HG03342 (cell line): Measurements from ENCODE around the gene SORCS2.

Experiments
- ATAC-seq: cut with Tn5 transposase; IDR thresholded peaks from one replicate; pipeline ENCODE4 v1.9.1; 2021; ENCODE audit warnings: mild to moderate bottlenecking, moderate library complexity; ENCODE audit not compliant: unreplicated experiment

Gene SORCS2

DNA sequence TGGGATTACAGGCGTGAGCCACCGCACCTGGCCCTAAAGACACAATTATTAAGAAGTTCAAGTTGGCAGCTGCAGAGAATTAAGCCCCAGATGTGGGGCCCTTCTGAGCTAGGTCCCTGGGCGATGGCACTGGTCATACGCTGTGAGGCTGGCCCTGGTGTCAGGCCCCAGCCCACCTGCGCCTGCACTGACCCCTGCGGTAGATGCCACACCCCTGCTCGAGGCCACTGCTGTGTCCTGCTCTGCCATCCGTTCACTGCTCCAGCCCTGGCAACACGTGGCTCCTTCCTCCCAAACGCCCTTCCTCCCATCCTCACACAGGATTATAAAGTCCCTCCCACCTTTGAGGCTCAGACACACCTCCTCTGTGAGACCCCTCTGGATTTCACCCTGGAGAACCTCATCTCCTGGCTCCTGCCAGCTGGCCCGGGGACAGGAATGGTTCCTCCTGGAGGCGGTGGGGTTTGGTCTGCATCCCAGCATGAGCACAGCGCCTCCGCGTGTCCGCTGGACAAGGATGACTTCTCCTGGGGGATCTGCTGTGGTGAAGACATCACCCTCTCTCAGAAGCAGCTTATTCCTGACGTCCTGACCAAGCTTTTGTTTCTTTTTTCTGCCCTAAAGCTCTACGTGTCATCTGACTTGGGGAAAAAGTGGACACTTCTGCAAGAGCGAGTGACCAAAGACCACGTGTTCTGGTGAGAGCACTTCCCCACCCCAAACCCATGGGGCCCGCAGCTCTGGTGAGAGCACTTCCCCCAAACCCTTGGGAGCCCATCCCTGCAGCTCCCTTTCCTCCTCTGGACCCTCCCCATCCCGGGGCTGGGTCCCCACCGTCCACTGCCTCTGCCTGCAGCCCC lies 461.4 kb downstream of the SORCS2 start:
- ATAC-seq: no peak

DNA sequence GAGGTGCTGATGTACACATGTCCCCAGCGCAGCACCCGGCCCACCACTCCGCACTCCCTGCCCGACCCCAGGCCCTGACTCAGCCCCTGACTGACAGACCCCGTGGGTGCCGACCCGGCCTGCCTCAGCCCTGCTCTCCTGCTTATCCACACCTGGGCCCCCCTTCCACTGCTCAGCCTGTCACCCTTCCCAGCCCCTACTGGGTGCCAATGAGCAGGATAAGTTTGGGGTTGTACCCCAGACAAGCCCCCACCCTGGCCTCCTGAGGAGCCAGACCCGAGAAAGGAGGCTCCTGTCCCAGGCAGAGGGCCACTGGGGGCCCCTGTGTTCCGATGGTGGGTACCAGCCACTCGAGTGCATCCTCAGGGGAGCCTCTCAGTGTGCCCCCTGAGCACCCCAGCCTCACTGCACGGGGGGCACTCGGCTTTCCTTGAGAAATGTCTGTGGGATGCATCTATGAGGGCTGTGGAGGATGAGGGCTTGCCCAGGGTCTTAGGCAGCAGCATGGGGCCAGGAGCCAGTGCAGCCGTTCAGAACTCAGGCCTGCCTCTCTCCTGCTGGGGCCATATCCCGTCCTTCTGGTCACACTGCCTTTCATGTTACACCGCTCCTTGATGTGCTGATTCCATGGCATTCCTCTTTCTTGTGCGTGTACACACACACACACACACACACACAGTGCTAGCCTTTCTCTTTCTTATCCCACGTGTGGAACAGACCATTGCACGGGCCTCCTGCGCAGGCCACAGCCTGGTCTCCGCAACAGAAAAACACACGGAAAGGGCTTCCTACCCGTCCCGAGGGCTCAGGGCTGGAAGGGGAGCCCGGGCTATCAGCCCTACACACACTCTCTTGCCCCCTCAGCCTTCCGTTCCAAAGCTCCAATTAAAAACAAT lies 462.5 kb downstream of the SORCS2 start:
- no peak for ATAC-seq

DNA sequence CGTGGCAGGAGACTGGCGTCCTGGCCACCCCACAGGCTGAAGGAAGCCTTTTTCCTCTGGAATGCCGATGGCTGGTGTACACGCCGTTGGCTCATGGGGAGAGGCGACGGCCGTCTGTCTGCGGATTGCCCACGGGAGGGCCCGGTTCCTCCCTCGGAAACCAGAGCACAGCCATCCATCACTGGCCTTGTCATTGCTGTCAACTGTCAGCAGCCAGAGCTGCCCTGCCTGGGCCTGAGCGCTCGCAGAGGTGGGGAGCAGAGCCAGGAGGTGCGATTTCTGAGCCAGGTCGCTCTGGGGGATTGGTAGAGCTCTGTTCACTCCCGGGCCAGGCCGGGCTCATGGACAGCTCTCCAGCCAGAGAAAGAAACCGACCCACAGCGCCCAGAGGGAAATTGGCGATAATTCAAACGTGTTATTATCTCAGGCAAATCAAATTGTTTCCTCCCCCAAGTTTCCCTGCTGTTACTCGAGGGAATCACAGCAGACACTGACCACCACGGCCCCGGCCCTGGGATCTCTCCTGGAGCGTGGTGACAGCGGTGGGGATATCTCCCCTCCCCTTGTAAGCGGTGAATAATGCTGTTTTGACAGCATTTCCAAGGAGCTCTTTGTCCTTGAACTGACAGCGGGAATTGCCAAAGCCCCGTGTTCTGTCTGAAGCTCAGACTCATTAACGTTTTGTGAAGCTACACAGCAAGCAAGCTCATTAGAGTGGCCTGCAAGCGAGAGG lies 463.3 kb downstream of the SORCS2 start:
- ATAC-seq: no peak

DNA sequence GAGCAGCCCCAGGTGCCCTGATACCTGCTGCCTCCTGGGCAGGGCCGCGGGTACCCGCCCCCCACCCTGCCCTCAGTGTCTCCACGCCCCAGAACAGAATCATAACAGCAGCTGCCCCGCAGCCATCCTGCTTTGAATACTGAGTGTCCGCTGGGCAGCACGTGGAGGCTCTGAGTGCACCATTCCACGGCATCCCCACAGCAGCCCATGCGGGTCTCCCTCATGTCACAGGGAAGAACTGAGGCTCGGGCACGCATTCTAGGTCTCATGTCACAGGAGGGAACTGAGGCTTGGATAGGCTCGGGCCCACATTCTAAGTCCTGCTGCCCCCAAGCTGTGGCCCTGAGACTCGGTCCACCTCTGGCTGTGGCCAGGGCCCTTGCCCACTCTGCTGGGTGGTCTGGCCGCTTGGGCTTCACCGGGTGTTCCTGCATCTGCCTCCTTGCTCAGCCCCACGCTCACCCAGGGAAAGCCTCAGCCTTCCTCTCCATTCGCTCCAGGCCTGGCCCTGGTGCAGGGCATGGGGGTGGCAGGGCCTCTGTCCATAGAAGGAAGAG lies 464.0 kb downstream of the SORCS2 start:
- ATAC-seq: no peak

DNA sequence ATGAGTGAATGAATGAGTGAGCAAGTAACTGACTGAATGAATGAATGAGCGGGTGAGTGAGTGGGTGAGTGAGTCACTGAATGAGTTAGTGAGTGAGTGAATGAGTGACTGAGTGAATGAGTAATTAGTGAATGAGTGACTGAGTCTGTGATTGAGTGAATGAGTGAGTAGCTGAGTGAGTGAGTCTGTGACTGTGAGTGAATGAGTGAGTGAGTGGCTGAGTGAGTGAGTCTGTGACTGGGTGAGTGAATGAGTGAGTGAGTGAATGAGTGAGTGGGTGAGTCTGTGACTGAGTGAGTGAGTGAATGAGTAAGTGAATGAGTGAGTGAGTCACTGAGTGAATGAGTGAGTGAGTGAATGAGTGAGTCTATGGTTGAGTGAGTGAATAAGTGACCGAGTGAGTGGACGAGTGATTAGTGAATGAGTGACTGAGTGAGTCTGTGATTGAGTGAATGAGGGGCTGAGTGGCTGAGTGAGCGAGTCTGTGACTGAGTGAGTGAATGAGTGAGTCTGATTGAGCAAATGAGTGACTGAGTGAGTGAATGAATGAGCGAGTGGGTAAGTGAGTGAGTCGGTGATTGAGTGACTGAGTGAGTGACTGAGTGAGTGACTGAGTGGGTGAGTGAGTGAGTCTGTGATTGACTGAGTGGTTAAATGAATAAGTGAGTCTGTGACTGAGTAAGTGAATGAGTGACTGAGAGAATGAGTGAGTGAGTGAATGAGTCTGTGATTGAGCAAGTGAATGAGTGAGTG lies 465.4 kb downstream of the SORCS2 start:
- ATAC-seq: no peak

DNA sequence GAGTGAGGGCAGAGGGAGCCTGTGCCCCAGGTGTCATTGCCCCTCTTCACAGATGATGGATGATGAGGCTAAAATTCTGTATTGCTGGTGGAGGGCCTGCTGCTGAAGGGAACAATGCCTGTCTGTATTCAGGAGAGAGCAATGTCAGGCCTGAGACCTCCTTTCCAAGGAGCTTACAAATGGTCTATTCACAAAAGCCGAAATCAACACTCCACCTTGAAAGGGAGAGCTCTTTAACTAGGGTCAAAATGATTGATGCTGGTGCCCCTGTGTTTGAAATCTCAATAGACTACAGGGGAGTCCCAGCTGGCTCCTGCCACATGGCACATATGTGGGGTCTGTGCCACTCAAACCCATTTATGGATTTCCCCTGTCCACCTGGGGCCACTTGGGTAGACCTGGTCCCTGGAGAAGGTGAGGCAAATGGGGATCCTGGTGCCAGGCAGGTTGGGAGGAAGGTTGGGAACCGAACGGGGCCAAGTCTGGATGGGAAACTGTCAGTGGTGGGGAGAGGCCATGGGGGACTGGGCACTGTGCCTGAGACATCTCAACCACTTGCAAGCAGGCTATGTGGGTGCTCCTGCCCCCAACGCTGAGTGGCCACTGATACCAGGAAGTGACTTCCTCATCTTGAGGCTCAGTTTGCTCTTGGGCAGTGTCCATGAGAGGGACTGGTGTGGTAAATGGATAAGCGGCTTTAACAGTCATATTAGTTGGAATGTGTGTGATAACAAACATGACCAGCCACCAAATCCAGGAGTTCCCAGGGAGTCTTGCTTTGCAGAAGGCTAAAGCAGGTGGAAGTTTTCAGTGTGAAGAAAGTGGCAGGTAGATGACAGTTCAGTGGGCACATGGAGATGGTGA lies 466.2 kb downstream of the SORCS2 start:
- ATAC-seq: no peak

DNA sequence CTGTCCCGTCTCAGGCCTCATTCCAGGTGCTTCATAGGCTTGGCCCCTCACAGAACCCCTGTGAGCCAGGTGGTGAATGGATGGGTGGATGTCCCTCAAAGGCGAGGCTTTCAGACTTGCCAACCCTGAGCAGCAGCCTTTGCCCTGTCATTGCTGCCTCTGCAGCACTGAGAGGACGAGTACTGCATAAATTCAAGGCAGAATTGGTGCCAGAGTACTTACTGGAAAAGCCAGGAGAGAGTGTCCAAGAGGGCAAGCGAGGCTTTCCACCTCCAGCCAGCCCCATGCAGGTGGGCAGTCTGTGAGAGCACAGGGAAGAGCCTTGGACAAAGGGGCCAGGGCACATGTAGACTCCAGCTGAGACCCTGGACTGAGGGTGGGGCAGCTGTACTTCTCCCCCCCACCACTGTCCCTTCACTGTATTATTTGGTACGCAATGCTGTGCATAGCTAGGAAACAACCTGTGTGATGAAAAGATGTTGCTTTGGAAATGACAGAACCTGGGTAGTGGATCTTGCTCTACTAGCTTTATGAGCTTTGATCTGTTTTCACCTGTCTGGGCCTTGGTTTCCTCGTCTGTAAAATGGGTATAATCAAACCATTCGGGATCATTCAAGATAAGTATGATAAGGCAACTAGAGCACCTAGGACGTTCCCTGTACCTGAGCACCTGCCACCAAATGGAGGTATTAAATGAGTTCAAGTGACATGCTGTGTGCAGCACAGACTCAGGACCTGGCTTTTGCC lies 467.3 kb downstream of the SORCS2 start:
- no peak for ATAC-seq

DNA sequence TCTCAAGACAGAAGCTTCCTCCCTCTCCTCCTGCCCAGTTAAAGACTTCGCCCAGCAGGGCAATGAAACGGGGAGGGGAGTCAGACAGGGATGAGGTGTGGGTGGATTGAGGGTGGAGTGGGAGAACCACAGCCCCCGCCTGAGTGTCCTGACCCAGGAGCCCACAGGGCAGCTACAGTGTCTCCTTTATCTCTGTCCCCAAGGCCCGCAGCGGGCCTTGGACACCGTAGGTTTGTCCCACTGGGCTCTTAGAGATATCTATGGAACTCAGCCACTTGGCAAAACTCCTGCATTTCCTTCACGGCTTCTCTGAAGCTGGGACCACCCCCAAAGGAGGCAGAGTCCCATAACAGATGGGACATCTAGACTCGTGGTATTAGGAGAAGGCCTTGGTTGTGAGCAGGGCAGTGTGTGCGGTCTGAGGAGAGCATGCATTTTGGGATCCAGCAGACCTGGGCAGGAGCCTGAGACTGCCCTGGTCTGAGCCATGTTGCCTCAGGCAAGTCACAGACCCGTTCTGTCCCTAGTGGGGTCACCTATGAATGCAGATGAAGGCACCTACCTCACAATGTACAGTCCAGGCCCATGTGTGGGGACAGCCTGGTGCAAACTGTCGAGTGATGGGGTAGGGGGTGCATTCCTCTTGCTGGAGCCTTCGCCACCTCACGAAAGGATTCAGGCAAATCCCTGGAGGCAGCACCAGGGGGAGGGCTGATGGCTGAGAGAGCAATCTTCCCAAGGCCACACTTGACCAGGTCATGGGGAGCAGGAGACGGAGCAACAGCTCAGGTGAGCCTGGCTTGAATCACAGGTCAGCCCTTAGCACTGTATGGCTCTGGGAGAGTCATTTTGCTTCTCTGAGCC lies 468.1 kb downstream of the SORCS2 start:
- no peak for ATAC-seq

DNA sequence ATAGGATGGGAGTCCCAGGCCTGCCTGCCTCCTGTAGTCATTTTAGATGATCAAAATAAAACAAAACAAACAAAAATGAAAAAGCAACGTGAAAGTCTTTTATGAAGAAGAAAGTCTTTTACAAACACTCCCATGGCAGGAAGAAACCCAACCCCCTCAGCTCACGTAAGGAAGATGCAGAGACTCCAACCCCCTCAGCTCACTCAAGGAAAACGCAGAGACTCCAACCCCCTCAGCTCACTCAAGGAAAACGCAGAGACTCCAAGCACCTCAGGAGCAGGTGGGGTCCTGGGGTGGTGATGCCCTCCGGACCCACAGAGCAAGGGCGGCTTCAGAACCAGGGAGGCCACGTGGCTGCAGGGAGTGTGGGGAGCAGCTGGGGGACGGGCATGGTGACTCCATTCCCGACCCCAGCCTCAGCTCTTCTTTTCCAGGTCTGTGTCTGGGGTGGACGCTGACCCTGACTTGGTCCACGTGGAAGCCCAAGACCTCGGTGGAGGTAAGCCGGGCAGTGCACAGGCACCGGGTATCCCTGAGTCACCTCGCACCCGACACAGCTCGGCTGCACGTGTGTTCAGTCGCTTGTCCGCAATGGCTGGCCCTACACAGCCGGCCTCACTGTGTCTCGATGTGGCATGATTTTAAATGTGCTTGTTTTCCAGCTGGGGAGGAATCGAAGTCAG lies 468.9 kb downstream of the SORCS2 start:
- ATAC-seq: no peak

DNA sequence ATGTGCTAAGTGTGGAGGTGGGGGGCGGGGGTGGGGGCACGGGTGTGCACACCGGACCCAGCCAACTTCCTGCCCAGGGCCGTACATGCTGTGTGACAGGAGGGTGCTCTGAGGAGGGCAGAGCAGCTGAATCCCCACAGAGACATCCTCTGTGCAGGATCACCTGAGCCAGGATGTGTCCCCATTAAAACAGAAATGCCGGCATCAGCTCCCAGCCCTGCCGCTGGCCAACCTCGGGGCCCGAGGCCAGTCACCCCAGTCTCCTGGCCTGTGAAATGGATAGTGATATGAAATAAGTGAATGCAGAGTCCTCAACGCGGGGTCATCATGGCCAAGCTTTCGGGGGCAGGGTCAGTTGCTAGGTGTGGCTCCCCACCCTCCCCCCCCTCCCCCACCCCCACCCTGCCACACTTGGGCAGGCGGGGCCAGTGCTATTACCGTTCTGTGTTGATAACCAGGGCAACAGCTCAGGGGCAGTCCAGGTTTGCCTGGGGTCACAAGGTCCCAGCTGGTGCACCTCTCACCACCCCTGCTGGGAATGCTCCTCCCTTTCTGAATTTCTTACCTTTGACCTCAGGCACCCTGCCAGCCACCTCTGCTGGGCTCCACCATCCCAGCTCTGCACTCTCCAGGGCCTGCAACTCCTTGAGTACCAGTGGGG lies 469.6 kb downstream of the SORCS2 start:
- ATAC-seq: no peak

DNA sequence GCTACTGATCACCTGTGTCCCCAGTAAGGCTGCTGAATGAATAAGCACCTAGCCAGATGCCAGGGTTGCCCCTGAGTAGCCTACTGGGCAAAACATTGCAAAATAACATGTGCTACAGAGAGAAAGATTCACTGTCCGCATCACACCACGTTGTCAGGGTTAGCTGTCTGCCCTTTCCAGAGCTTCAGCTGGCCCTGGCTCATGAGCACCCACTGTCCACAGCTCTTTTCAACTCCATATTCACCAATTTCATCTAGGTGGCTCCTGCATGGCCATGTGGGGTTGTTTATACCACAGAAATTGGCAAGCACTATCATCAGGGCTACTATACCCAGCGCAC lies 470.1 kb downstream of the SORCS2 start:
- no peak for ATAC-seq

DNA sequence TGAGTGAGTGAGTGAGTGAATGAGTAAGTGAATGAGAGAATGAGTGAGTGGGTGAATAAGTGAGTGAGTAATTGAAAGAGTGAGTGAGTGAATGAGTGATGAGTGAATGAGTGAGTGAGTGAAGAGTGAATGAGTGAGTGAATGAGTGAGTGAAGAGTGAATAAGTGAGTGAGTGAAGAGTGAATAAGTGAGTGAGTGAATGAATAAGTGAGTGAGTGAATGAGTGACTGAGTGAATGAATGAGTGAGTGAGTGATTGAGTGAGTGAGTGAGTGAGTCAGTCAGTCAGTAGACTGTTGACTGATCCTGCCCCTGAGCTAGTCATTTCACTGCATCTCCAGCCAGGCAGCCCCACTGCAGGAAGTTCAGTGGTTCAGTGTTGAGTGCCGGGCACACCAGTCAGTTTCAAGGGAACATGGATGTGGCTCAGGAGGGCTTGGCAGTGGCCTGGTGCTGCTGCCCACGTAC lies 470.8 kb downstream of the SORCS2 start:
- no peak for ATAC-seq

DNA sequence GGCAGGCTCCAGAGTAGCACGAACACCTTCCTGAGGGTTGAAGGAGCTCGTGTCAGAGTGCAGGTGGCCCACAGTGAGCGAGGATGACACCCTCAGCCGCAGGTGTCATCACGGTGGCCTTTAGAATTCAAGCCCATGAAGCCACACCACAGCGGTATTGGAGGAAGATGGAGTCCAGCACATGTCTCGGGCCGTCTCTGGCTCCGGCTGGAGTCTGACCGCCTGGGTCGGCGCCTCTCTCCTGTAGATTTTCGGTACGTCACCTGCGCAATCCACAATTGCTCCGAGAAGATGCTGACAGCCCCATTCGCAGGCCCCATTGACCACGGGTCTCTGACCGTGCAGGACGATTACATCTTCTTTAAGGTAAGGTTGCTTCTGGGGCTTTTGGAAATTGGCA lies 471.8 kb downstream of the SORCS2 start:
- ATAC-seq: no peak

DNA sequence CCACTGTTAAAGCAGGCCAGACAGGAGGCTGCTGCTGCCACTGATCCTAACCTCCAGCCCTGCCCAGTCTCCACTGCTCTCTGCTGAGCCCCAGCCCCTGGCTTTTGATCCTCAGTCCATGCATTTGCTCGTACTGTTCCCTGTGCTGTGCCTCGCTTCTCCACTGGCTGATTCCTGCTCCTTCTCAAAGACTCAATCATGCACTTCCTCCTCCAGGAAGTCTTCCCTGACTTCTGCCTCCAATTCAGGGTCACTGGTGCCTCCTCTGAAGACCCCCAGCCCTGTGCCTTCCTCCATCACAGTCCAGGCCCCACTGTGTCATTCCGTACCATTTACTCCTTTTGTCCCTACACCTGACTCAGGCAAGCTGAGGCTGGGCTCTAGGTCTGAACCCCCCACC lies 473.0 kb downstream of the SORCS2 start:
- ATAC-seq: no peak

DNA sequence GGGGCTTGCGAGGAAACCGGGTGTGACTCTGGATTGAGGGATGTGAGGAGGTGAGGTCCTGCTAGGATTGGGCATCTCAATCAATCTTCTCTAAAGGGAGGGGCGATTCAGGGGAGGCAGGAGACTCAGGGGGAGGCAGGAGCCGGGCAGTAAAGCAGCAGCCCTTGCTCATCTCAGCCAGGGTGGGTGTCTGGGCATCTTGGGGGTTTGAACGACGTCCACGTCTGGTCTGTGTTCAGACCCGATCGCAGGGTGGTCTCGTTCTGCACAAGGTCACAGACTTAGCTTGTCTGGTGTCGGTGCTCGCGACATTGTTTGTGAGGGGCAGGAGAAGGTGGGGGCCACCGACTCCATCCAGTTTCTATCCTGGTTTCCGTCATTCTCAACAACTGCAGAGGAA lies 473.7 kb downstream of the SORCS2 start:
- no peak for ATAC-seq

DNA sequence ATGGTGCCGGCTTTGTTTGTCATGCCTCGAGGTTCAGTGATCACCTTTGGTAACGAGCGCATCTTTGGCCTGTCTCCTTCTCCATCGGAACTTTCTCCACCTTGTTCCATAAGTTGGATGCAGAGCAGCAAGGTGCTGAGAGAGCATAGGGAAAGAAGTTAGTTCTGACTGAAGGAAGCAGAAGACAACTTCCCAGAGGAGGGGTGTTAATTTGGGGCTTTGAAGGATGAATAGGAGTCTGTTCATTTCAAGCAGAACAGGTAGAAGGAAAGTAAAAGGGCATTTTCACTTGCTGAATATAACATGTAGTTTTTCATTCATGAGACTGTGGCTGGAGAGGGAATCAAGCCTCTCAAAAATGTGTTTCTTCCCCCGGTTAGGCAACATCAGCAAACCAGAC lies 474.4 kb downstream of the SORCS2 start:
- no peak for ATAC-seq

DNA sequence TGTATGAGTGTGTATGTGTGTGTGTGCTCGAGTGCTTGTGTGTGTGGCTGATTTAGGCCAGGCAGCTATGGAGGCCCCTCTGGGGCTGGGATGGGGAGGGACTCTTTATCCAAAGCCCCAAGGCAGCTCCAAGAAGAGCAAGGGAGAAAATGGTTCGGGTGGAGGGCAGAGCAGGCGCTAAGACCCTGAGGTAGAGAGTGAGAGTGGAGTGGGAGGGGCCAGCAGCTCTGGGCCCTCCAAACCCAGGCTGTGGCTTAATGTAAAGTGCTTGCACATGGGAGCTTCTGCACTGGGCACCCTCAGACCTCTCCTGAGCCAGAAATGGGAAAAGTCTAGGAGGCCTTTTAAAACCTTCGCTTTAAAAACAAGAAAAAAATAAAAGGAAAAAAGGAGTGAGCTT lies 475.9 kb downstream of the SORCS2 start:
- no peak for ATAC-seq
